CD14-positive monocyte (primary cell): ENCODE measurements around the gene GOLGA6L7. TPM values are rescaled to one million over a fixed set of nuclear protein-coding genes. Genes with fewer than 3 reads are reported as not detected.
A peak's percentile ranks its signal among the peaks of the same experiment; 100 is the strongest.

Source experiments
- DNase-seq, 3 donors: peaks; one replicate each; pipeline ENCODE4 v3.0.0-alpha.2; 2011 to 2022
- H2AFZ ChIP-seq: 2 replicates; pipeline ENCODE4 v1.6.0; 2012; ENCODE audit warnings: mild to moderate bottlenecking, low read depth, low read length, inconsistent platforms; ENCODE audit not compliant: insufficient read depth, poor library complexity, severe bottlenecking
- H3K27ac ChIP-seq, 2 donors: 1 replicate in 1 of 2; 2 replicates in 1 of 2; pipeline ENCODE4 v1.5.1; 2012 to 2013; ENCODE audit warnings: low read length in 2 of 2, control low read depth in 1 of 2, inconsistent platforms in 1 of 2, low read depth in 1 of 2, mild to moderate bottlenecking in 1 of 2
- H3K27me3 ChIP-seq, 2 donors: one replicate each; pipeline versions ENCODE4 v1.6.0 to v1.6.1; 2011 to 2013; ENCODE audit warnings: low read length in 2 of 2; ENCODE audit not compliant: control insufficient read depth in 2 of 2, insufficient read depth in 2 of 2
- H3K36me3 ChIP-seq, 2 donors: replicated peaks in 1 of 2; 1 replicate in 1 of 2; 2 replicates in 1 of 2; pipeline versions ENCODE4 v1.5.1 to v1.6.1; 2012 to 2013; ENCODE audit warnings: low read length in 2 of 2, control low read depth in 1 of 2, inconsistent platforms in 1 of 2, mild to moderate bottlenecking in 1 of 2; ENCODE audit not compliant: insufficient read depth in 2 of 2, control insufficient read depth in 1 of 2
- H3K4me1 ChIP-seq, 2 donors: 1 replicate in 1 of 2; 2 replicates in 1 of 2; pipeline versions ENCODE4 v1.5.1 to v1.6.1; 2012 to 2013; ENCODE audit warnings: low read length in 2 of 2, control low read depth in 1 of 2, inconsistent platforms in 1 of 2, mild to moderate bottlenecking in 1 of 2, moderate library complexity in 1 of 2; ENCODE audit not compliant: insufficient read depth in 2 of 2, control insufficient read depth in 1 of 2
- H3K4me2 ChIP-seq: replicated peaks from 2 replicates; pipeline ENCODE3; 2012; ENCODE audit warnings: low read length, moderate library complexity, mild to moderate bottlenecking; ENCODE audit not compliant: poor library complexity, severe bottlenecking; ENCODE audit errors: extremely low read depth
- H3K4me3 ChIP-seq, 3 experiments: fragments of 200-600 bp in 1 of 3; sonication (generic) in 1 of 3; replicated peaks in 1 of 3; 1 replicate in 2 of 3; 2 replicates in 1 of 3; pipeline ENCODE4 v1.5.1; 2011 to 2013; ENCODE audit warnings: low read length in 3 of 3, mild to moderate bottlenecking in 3 of 3, control low read depth in 2 of 3, low read depth in 2 of 3, inconsistent platforms in 1 of 3, moderate library complexity in 1 of 3
- H3K79me2 ChIP-seq: 2 replicates; pipeline ENCODE4 v1.6.0; 2012; ENCODE audit warnings: mild to moderate bottlenecking, control low read depth, inconsistent platforms, low read length, moderate library complexity; ENCODE audit not compliant: insufficient read depth
- H3K9ac ChIP-seq: 2 replicates; pipeline ENCODE4 v1.6.0; 2017; ENCODE audit warnings: low read length, mild to moderate bottlenecking; ENCODE audit not compliant: insufficient read depth, poor library complexity, severe bottlenecking
- H3K9me3 ChIP-seq, 2 donors: replicated peaks in 1 of 2; 1 replicate in 1 of 2; 2 replicates in 1 of 2; pipeline versions ENCODE4 v1.5.1 to v1.6.1; 2012 to 2013; ENCODE audit warnings: low read length in 2 of 2, control low read depth in 1 of 2; ENCODE audit not compliant: control insufficient read depth in 1 of 2, insufficient read depth in 1 of 2
- H4K20me1 ChIP-seq: 2 replicates; pipeline ENCODE4 v1.6.0; 2012; ENCODE audit warnings: mild to moderate bottlenecking, low read length, control low read depth, moderate library complexity; ENCODE audit not compliant: insufficient read depth
- H3K27ac Mint-ChIP-seq, 7 donors: one replicate each; pipeline ENCODE4 v1.8.0; 2020; ENCODE audit warnings: mild to moderate bottlenecking in 7 of 7, mixed read lengths in 7 of 7, moderate library complexity in 6 of 7, inconsistent platforms in 2 of 7
- H3K27me3 Mint-ChIP-seq, 3 donors: one replicate each; pipeline ENCODE4 v1.8.0; 2021 to 2022; ENCODE audit warnings: low read depth in 3 of 3, mild to moderate bottlenecking in 3 of 3, mixed read lengths in 3 of 3, moderate library complexity in 3 of 3, inconsistent platforms in 1 of 3
- H3K36me3 Mint-ChIP-seq, 2 donors: one replicate each; pipeline ENCODE4 v1.8.0; 2020; ENCODE audit warnings: mixed read lengths in 2 of 2, inconsistent platforms in 1 of 2, mild to moderate bottlenecking in 1 of 2
- H3K4me1 Mint-ChIP-seq: one replicate; pipeline ENCODE4 v1.8.0; 2020; ENCODE audit warnings: mild to moderate bottlenecking, mixed read lengths
- H3K4me3 Mint-ChIP-seq, 2 donors: one replicate each; pipeline ENCODE4 v1.8.0; 2020; ENCODE audit warnings: mild to moderate bottlenecking in 2 of 2, mixed read lengths in 2 of 2, moderate library complexity in 1 of 2
- H3K9me3 Mint-ChIP-seq, 7 donors: one replicate each; pipeline ENCODE4 v1.8.0; 2020 to 2022; ENCODE audit warnings: mixed read lengths in 7 of 7, mild to moderate bottlenecking in 6 of 7, moderate library complexity in 6 of 7, inconsistent platforms in 2 of 7
- CTCF ChIP-seq: fragments of 200-600 bp; IDR thresholded peaks from one replicate; pipeline ENCODE4 v1.8.0; 2022; ENCODE audit warnings: antibody characterized with exemption, mild to moderate bottlenecking
- WGBS: methylation state at CpG from one replicate; pipeline ENCODE4 v1.1.5; 2013; ENCODE audit warnings: missing lambda C conversion rate; ENCODE audit not compliant: insufficient coverage; 5-methylcytosine and 5-hydroxymethylcytosine counted together
- intact Hi-C, 2 donors: fragments of 100-400 bp; cut with micrococcal nuclease; formaldehyde crosslinking; loops; one replicate each; pipeline versions ENCODE4 v1.15.0 to v1.15.1; 2023
- polyA plus RNA-seq, 3 donors: library from polyadenylated mRNA; depleted of rRNA in 1 of 3; unstranded in 2 of 3; stranded (reverse) in 1 of 3; fragments of 300-500 nt in 2 of 3; fragments of >200 nt in 1 of 3; fragmentation: Illumina TruSeq in 2 of 3; gene quantifications; 1 replicate in 2 of 3; 2 replicates in 1 of 3; pipeline ENCODE4 v1.2.3, GENCODE V29; 2012 to 2021

The GOLGA6L7 gene
- polyA plus RNA-seq, 3 donors, result not detected

GRCh38 chr15:28873585-28874190 lies 25.2 kb upstream of the GOLGA6L7 start:
- Histone ChIP-seq H4K20me1 (no peaks in the 10 kb centered on the region), H3K36me3 (no peaks in the 10 kb centered on the region), H3K9me3 (no peaks in the 10 kb centered on the region), H3K79me2 (no peaks in the 10 kb centered on the region), H3K4me1 (no peaks in the 10 kb centered on the region), H3K9ac (no peak overlapping the region), H3K4me2 (no peak overlapping the region), H3K27ac (no peak overlapping the region), H2AFZ (no peak overlapping the region), H3K27me3 (no peaks in the 10 kb centered on the region), H3K4me3 (no peak overlapping the region)
- intact Hi-C loops, result no loop called here
- DNase-seq, result no peak
- Mint-ChIP-seq H3K9me3 (peaks cover 0 to 16% (median 2%) of the 10 kb centered on the region in 7 donors), H3K27me3 (peaks cover 0 to 3% (median 2%) of the 10 kb centered on the region in 3 donors), H3K27ac (no peak overlapping the region), H3K4me1 (no peaks in the 10 kb centered on the region), H3K4me3 (no peak overlapping the region), H3K36me3 (no peaks in the 10 kb centered on the region)
- 86% methylated on average over 7 of the region's 10 CpGs for WGBS
- no peak for TF ChIP-seq CTCF

GRCh38 chr15:28873006-28873405 lies 24.6 kb upstream of the GOLGA6L7 start:
- peaks cover under 1 to 22% (median 3%) of the 10 kb centered on the region in 7 donors for H3K9me3 Mint-ChIP-seq
- no peak overlapping the region for H3K4me3 Mint-ChIP-seq
- H3K36me3 Mint-ChIP-seq, result no peaks in the 10 kb centered on the region
- Histone ChIP-seq H2AFZ (no peak overlapping the region), H3K27me3 (no peaks in the 10 kb centered on the region), H3K9ac (no peak overlapping the region), H3K4me1 (no peaks in the 10 kb centered on the region), H3K4me2 (no peak overlapping the region), H4K20me1 (no peaks in the 10 kb centered on the region), H3K79me2 (no peaks in the 10 kb centered on the region), H3K36me3 (no peaks in the 10 kb centered on the region), H3K9me3 (no peaks in the 10 kb centered on the region), H3K4me3 (no peak overlapping the region), H3K27ac (no peak overlapping the region)
- whole genome bisulfite sequencing, result 100% methylated on average over 5 of the region's 5 CpGs
- TF ChIP-seq CTCF, result no peak
- intact Hi-C loops, result no loop called here
- H3K4me1 Mint-ChIP-seq, result no peaks in the 10 kb centered on the region
- H3K27ac Mint-ChIP-seq, result peak overlapping the region in 1 of 7 donors; percentile 3
- peaks cover 0 to 3% (median 2%) of the 10 kb centered on the region in 3 donors for H3K27me3 Mint-ChIP-seq
- DNase-seq, result no peak
